HEK293T (cell line): ENCODE results near the gene DSCAM.

Experiments used
- CTCF ChIA-PET: fragments of 350-600 bp; formaldehyde crosslinking; extraction: SDS; loops from one replicate; lab custom pipeline; 2021; ENCODE audit warnings: antibody characterized with exemption, inconsistent platforms; lab: Yijun Ruan, JAX
- POLR2A ChIA-PET: fragments of 350-600 bp; formaldehyde crosslinking; extraction: SDS; loops from one replicate; lab custom pipeline; 2020; ENCODE audit warnings: antibody characterized with exemption, inconsistent platforms; lab: Yijun Ruan, JAX
- DNase-seq: peaks from one replicate; pipeline ENCODE4 v3.0.0; 2012; ENCODE audit warnings: mixed read lengths; ENCODE audit errors: extremely low spot score
- ARNT ChIP-seq: fragments of 450-650 bp; IDR thresholded peaks from 2 replicates; pipeline ENCODE4 v1.6.1; 2017; ENCODE audit warnings: mild to moderate bottlenecking
- BHLHE40 ChIP-seq: fragments of 450-650 bp; IDR thresholded peaks from 2 replicates; pipeline ENCODE4 v1.6.1; 2016; ENCODE audit warnings: mild to moderate bottlenecking, moderate library complexity, borderline replicate concordance
- CTBP1 ChIP-seq: fragments of 450-650 bp; IDR thresholded peaks from 2 replicates; pipeline ENCODE4 v1.6.1; 2016; ENCODE audit warnings: borderline replicate concordance
- ELF4 ChIP-seq: fragments of 450-650 bp; IDR thresholded peaks from 2 replicates; pipeline ENCODE4 v1.6.1; 2017; ENCODE audit warnings: antibody characterized with exemption
- FOXA1 ChIP-seq: fragments of 450-650 bp; IDR thresholded peaks from 2 replicates; pipeline ENCODE4 v1.6.1; 2016; ENCODE audit warnings: mild to moderate bottlenecking
- FOXK2 ChIP-seq: fragments of 450-650 bp; IDR thresholded peaks from 2 replicates; pipeline ENCODE4 v1.6.1; 2016; ENCODE audit warnings: mild to moderate bottlenecking
- FOXM1 ChIP-seq: fragments of 450-650 bp; IDR thresholded peaks from 2 replicates; pipeline ENCODE4 v1.6.1; 2017; ENCODE audit warnings: mild to moderate bottlenecking, borderline replicate concordance
- HDGF ChIP-seq: fragments of 450-650 bp; IDR thresholded peaks from 2 replicates; pipeline ENCODE4 v1.6.1; 2017; ENCODE audit warnings: antibody characterized with exemption, borderline replicate concordance
- L3MBTL2 ChIP-seq: fragments of 450-650 bp; conservative IDR thresholded peaks from 2 replicates; pipeline ENCODE4 v1.6.1; 2016; ENCODE audit warnings: mild to moderate bottlenecking
- LEF1 ChIP-seq: fragments of 450-650 bp; IDR thresholded peaks from 2 replicates; pipeline ENCODE4 v1.6.1; 2017; ENCODE audit warnings: mild to moderate bottlenecking, borderline replicate concordance
- NFRKB ChIP-seq: fragments of 450-650 bp; IDR thresholded peaks from 2 replicates; pipeline ENCODE4 v1.6.1; 2016; ENCODE audit warnings: mild to moderate bottlenecking, moderate library complexity
- PKNOX1 ChIP-seq: fragments of 450-650 bp; IDR thresholded peaks from 2 replicates; pipeline ENCODE4 v1.6.1; 2016
- SP1 ChIP-seq: fragments of 450-650 bp; IDR thresholded peaks from 2 replicates; pipeline ENCODE4 v1.6.1; 2017
- SUZ12 ChIP-seq: fragments of 450-650 bp; IDR thresholded peaks from 2 replicates; pipeline ENCODE4 v1.6.1; 2016; ENCODE audit warnings: mild to moderate bottlenecking
- TARDBP ChIP-seq: fragments of 450-650 bp; IDR thresholded peaks from 2 replicates; pipeline ENCODE4 v1.6.1; 2016
- ZNF384 ChIP-seq: fragments of 450-650 bp; IDR thresholded peaks from 2 replicates; pipeline ENCODE4 v1.6.1; 2016

The DSCAM gene

GRCh38 chr21:40466893-40467483 is 380.0 kb downstream of the DSCAM start:
- POLR2A ChIA-PET, result no interaction called here
- no peak for DNase-seq

GRCh38 chr21:40465382-40465781 is 381.6 kb downstream of the DSCAM start:
- CTCF ChIA-PET, result no interaction called here
- POLR2A ChIA-PET, result no interaction called here
- TF ChIP-seq SUZ12, result no peak
- TF ChIP-seq HDGF, result no peak
- TF ChIP-seq SP1, result no peak
- no peak for TF ChIP-seq CTBP1
- TF ChIP-seq FOXM1, result no peak
- TF ChIP-seq LEF1, result no peak
- TF ChIP-seq ARNT, result no peak
- no peak for TF ChIP-seq ELF4
- TF ChIP-seq FOXK2, result no peak
- TF ChIP-seq ZNF384, result no peak
- no peak for TF ChIP-seq PKNOX1
- TF ChIP-seq FOXA1, result no peak
- no peak for TF ChIP-seq L3MBTL2
- no peak for TF ChIP-seq TARDBP
- no peak for TF ChIP-seq NFRKB
- DNase-seq, result no peak

More at GRCh38 chr21:40466893-40467483, 380.0 kb downstream of the DSCAM start:
- CTCF ChIA-PET, result interaction anchor here (0.7 to 0.8 kb wide), 3 partner anchors 11 to 622 kb away, joined by 3 to 4 read pairs (median 3); no protein-coding TSS in a partner anchor
- no peak for TF ChIP-seq HDGF
- no peak for TF ChIP-seq TARDBP
- no peak for TF ChIP-seq BHLHE40
- no peak for TF ChIP-seq FOXM1
- no peak for TF ChIP-seq ZNF384
- TF ChIP-seq LEF1, result no peak
- no peak for TF ChIP-seq FOXA1

GRCh38 chr21:40463176-40463575 is 383.8 kb downstream of the DSCAM start:
- POLR2A ChIA-PET, result no interaction called here
- no peak for DNase-seq
- no peak for TF ChIP-seq FOXK2
- CTCF ChIA-PET, result no interaction called here

- CTCF ChIA-PET, result no interaction called here
- POLR2A ChIA-PET, result no interaction called here
- DNase-seq, result no peak
- TF ChIP-seq ELF4 (no peak), SP1 (no peak), TARDBP (no peak), FOXA1 (no peak)
Observed at GRCh38 chr21:40461008-40461407, 385.9 kb downstream of the DSCAM start.

- POLR2A ChIA-PET, result no interaction called here
- DNase-seq, result no peak
- CTCF ChIA-PET, result no interaction called here
- no peak for TF ChIP-seq FOXA1
- TF ChIP-seq CTBP1, result no peak
- TF ChIP-seq L3MBTL2, result no peak
- TF ChIP-seq PKNOX1, result no peak
- no peak for TF ChIP-seq ZNF384
- no peak for TF ChIP-seq ELF4
- TF ChIP-seq LEF1, result no peak
- TF ChIP-seq NFRKB, result no peak
- TF ChIP-seq FOXM1, result no peak
- TF ChIP-seq BHLHE40, result no peak
- no peak for TF ChIP-seq HDGF
- TF ChIP-seq FOXK2, result no peak
Observed at GRCh38 chr21:40457741-40458140, 389.2 kb downstream of the DSCAM start.

- TF ChIP-seq ZNF384, result no peak
- no peak for TF ChIP-seq ELF4
- TF ChIP-seq SP1, result no peak
- no peak for TF ChIP-seq SUZ12
- TF ChIP-seq FOXK2, result no peak
- TF ChIP-seq PKNOX1, result no peak
- TF ChIP-seq LEF1, result no peak
- no peak for TF ChIP-seq ARNT
- TF ChIP-seq BHLHE40, result no peak
- CTCF ChIA-PET, result no interaction called here
- POLR2A ChIA-PET, result no interaction called here
- DNase-seq, result no peak
Observed at GRCh38 chr21:40454057-40454456, 392.9 kb downstream of the DSCAM start.

- TF ChIP-seq ZNF384 (no peak), CTBP1 (no peak), BHLHE40 (no peak), ELF4 (no peak), FOXA1 (no peak), L3MBTL2 (no peak), SP1 (no peak), NFRKB (no peak), ARNT (no peak), FOXM1 (no peak), TARDBP (no peak), SUZ12 (no peak), FOXK2 (no peak), LEF1 (no peak), HDGF (no peak), PKNOX1 (no peak)
- no peak for DNase-seq
- POLR2A ChIA-PET, result no interaction called here
- CTCF ChIA-PET, result no interaction called here
Observed at GRCh38 chr21:40453183-40453582, 393.8 kb downstream of the DSCAM start.
